WERI-Rb-1 (cell line): ENCODE measurements around the gene HGD.

Source experiments
- DNase-seq: peaks from one replicate; pipeline ENCODE4 v3.0.0-alpha.2; 2020
- H3K27ac ChIP-seq: fragments of 250-450 bp; sonication (Bioruptor Pico); 2 replicates; pipeline ENCODE4 v1.5.1; 2020; ENCODE audit warnings: mild to moderate bottlenecking, moderate library complexity
- H3K27me3 ChIP-seq: fragments of 250-450 bp; sonication (Bioruptor Pico); 2 replicates; pipeline ENCODE4 v1.5.1; 2021; ENCODE audit warnings: mild to moderate bottlenecking, low read depth, moderate library complexity; ENCODE audit not compliant: insufficient read depth, severe bottlenecking
- H3K36me3 ChIP-seq: fragments of 250-450 bp; sonication (Bioruptor Pico); 2 replicates; pipeline ENCODE4 v1.5.1; 2020; ENCODE audit warnings: mild to moderate bottlenecking, moderate library complexity
- H3K4me3 ChIP-seq: 2 replicates; pipeline ENCODE4 v1.5.1; 2011; ENCODE audit warnings: low read depth, mild to moderate bottlenecking, control low read depth, low read length
- H3K9me3 ChIP-seq: fragments of 250-450 bp; sonication (Bioruptor Pico); 2 replicates; pipeline ENCODE4 v1.5.1; 2021; ENCODE audit warnings: mild to moderate bottlenecking, moderate library complexity; ENCODE audit not compliant: severe bottlenecking
- CTCF ChIP-seq: IDR thresholded peaks from 2 replicates; pipeline ENCODE4 v1.5.1; 2011; ENCODE audit warnings: low read depth, mild to moderate bottlenecking, control low read depth, inconsistent platforms, low read length

HGD gene

GRCh38 chr3:120708408-120708807 lies 26.4 kb upstream of the HGD start:
- TF ChIP-seq CTCF = no peak
- DNase-seq = no peak
- no peak overlapping the region for H3K27ac ChIP-seq
- H3K27me3 ChIP-seq = no peaks in the 10 kb centered on the region
- H3K4me3 ChIP-seq = no peak overlapping the region
- peaks cover 7% of the 10 kb centered on the region; the same call in 1 of the 2 replicates for H3K36me3 ChIP-seq
- no peaks in the 10 kb centered on the region for H3K9me3 ChIP-seq

GRCh38 chr3:120706950-120707349 lies 24.9 kb upstream of the HGD start:
- H3K27ac ChIP-seq = no peak overlapping the region
- no peak for DNase-seq
- H3K4me3 ChIP-seq = no peak overlapping the region

DNA sequence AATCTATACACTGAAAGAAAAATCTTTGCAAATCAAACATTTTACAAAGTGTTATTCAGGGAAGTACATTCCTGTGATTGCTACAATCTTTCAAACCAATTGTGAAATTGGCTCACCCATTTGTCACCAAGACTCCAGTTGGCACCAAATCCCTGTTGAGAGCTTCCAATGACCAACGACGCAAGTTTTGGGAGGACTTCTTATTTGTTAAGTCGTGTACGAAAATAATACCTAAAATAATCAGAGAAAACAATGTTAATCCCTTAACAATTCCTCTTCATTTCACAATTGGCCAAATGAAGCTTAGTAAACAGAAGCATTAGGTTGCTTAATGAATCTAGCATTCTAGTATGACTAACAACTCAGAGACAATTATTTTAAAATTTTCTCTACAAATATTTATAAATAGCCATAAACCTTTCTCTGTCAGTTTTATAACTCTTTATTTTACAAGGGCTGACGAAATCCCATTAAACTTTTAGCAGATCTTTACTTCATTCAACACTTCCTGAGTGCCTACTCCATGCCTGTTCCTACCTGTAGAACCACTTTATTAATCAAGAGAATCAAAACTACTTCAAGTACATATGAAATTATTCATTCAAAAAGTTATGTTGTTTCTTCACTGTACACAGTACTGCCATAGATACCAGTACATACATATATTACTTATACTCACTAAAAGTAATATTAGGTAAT lies 24.0 kb upstream of the HGD start:
- no peak for DNase-seq
- Histone ChIP-seq H3K36me3 (peaks cover 9% of the 10 kb centered on the region; the same call in 1 of the 2 replicates), H3K4me3 (no peak overlapping the region), H3K27ac (no peak overlapping the region), H3K9me3 (no peaks in the 10 kb centered on the region), H3K27me3 (no peaks in the 10 kb centered on the region)
- no peak for TF ChIP-seq CTCF

More at GRCh38 chr3:120706950-120707349, 24.9 kb upstream of the HGD start:
- Histone ChIP-seq H3K9me3 (no peaks in the 10 kb centered on the region), H3K27me3 (no peaks in the 10 kb centered on the region), H3K36me3 (peaks cover 9% of the 10 kb centered on the region; the same call in 1 of the 2 replicates)
- TF ChIP-seq CTCF = no peak

GRCh38 chr3:120699333-120699732 lies 17.3 kb upstream of the HGD start:
- no peak for DNase-seq
- no peak overlapping the region for H3K27ac ChIP-seq
- no peak for TF ChIP-seq CTCF

DNA sequence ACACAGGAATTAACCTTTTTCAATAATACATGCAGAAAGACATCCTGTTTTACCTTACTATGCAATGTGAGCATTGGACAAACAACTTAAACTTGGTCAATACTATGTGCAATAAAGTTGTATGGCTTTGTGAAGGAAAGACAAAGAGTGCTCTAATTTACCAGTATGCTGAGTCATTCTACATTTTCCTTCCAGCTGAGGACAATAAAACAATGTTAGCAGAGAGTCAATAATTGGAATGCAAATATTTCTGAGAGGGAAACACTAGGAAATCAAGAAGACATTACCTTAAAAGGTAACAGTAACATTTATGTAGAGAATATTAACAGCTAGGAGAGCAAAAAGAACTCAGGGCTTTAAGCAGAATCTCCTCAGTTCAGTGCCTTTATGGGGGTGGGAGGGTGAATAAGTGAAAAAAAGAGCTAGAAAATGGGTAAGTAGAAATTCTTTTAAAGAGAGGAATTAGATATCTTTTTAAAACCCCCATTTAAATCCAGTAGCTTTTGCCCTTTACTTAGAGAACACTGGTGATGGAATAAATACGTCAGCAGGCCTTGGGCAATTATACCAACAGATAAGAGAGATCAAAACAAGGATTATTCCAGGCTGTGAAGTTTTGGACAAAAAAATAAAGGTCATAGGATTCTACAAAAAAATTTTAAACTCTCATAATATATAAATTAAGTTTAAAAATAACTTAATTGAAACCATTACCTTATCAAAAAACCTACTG lies 11.6 kb upstream of the HGD start:
- no peak overlapping the region for H3K27ac ChIP-seq
- no peak overlapping the region for H3K4me3 ChIP-seq
- H3K36me3 ChIP-seq = peaks cover 3% of the 10 kb centered on the region; the same call in 1 of the 2 replicates
- no peak for TF ChIP-seq CTCF
- DNase-seq = no peak
- H3K27me3 ChIP-seq = no peaks in the 10 kb centered on the region
- no peaks in the 10 kb centered on the region for H3K9me3 ChIP-seq

More at GRCh38 chr3:120699333-120699732, 17.3 kb upstream of the HGD start:
- Histone ChIP-seq H3K36me3 (peaks cover 5% of the 10 kb centered on the region), H3K27me3 (no peaks in the 10 kb centered on the region), H3K9me3 (no peaks in the 10 kb centered on the region), H3K4me3 (no peak overlapping the region)
